C4-2B (cell line): ENCODE measurements around the gene CCDC112.
"Not testable (repeated sequence)": the region's sequence is repeated elsewhere in the genome, so short reads cannot be mapped to it uniquely, and the experiment has no call there.

Source experiments
- H3K27ac ChIP-seq: fragments of 450-650 bp; 2 replicates; pipeline ENCODE4 v1.5.1; 2017
- ZFX ChIP-seq: fragments of 450-650 bp; IDR thresholded peaks from 2 replicates; pipeline ENCODE4 v1.6.1; 2017
- TF ChIP-seq, protein P1 (sequence below): fragments of 450-650 bp; conservative IDR thresholded peaks from 2 replicates; pipeline ENCODE4 v1.5.1; 2017; ENCODE audit warnings: mild to moderate bottlenecking

Gene CCDC112

DNA sequence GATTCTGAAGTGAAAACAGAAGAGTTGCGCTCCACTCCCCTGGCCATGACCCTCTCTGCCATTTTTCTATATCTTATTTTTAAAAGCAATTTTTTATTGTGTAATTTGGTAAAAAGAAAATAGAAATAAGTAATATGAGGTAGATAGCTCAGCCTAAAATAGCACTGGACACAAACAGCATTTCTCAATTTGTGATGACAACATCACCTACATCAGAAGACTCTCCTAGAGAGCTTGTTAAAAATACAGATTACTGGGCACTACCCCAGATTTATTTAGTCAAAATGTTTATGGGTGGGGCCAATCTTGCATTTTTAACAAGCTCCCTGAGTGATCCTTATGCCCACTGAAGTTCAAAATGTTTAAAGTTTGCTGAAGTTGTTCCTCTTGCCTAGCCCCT lies 40.5 kb upstream of the CCDC112 start:
- H3K27ac ChIP-seq = no peak overlapping the region
- no peak for TF ChIP-seq ZFX
- TF ChIP-seq, protein P1, sequence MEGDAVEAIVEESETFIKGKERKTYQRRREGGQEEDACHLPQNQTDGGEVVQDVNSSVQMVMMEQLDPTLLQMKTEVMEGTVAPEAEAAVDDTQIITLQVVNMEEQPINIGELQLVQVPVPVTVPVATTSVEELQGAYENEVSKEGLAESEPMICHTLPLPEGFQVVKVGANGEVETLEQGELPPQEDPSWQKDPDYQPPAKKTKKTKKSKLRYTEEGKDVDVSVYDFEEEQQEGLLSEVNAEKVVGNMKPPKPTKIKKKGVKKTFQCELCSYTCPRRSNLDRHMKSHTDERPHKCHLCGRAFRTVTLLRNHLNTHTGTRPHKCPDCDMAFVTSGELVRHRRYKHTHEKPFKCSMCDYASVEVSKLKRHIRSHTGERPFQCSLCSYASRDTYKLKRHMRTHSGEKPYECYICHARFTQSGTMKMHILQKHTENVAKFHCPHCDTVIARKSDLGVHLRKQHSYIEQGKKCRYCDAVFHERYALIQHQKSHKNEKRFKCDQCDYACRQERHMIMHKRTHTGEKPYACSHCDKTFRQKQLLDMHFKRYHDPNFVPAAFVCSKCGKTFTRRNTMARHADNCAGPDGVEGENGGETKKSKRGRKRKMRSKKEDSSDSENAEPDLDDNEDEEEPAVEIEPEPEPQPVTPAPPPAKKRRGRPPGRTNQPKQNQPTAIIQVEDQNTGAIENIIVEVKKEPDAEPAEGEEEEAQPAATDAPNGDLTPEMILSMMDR = no peak

DNA sequence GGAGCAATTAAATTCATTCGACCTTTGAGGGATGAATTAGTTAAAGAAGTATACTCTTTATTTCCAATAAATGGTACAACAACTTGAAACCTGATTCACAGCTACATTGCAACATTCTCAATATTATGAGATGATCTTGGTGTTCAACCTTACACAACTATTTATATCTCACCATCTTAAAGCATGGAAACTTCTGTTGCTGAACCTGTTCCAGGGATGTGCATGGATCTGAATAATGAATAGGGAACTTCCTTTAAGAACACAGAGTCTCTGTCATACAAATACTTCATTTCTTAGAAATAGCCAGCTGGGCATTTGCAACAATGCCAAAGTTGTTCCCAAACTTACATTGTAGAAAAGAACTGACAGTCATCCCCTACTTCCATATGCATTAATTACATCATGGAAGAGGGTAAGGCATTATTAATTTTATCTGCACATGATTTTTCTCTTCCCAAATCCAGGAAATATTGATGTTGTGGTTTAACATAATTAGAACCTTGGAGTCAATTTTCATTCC lies 39.8 kb upstream of the CCDC112 start:
- no peak for TF ChIP-seq ZFX
- TF ChIP-seq, protein P1 = no peak

DNA sequence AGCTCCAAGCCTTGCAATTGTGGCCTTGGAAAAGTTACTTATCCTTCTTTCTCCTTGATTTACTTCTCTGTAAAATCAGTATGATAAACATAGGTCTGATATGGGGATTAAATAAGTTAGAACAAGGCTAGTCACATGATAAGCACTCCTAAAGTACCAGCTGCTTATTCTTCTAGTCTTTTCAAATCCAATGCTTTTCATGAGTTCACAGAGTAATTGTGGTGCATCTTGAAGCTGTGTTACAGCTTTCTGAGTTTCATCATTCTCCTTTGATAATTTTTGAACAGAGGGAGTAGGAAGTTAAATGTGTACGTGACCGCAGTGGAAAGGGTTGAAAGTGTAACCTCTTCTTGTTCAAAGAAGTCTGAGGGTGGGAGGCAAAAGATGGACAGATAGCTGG lies 38.8 kb upstream of the CCDC112 start:
- no peak for TF ChIP-seq ZFX
- TF ChIP-seq, protein P1 = no peak
- H3K27ac ChIP-seq = no peak overlapping the region

More for the DNA sequence above, 39.8 kb upstream of the CCDC112 start:
- H3K27ac ChIP-seq = no peak overlapping the region

DNA sequence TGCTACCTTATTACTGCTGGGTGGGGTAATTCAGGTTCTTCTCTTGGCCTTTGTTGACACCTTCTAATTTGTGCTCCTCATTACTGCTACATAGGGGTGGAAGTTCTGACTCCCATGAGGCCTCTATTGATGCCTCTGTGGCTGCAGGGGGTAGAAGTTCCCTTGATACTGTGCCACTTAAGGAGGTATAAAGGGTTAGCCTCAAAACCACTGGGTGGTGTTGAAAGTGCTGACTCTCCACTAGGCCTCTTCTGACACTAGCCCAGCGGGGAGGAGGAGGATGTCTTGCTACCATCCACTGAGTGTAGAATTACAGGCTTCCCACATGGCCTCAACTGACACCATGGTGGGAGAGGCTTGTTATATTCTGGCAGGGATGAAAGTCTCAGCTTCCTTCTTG lies 36.7 kb upstream of the CCDC112 start:
- TF ChIP-seq ZFX = no peak
- TF ChIP-seq, protein P1 = no peak
- no peak overlapping the region for H3K27ac ChIP-seq

DNA sequence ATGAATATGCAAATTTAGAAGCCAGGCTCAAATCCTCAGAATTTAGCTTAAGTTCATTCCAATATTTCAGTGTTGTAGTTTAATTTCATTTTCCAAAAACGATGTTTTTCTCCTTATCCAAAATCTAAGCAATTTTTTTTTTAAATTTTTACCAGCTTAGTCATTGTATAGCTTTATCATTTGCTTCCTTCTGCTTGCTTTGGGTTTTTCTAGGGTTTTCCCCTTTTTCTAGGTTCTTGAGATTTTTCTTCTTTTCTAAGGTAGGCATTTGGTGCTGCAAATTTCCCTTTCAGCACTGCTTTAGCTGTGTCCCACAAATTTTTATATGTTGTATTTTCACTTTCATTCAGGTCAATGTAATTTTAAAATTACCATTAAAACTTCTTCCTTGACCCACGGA lies 34.4 kb upstream of the CCDC112 start:
- TF ChIP-seq, protein P1 = no peak
- no peak for TF ChIP-seq ZFX
- H3K27ac ChIP-seq = no peak overlapping the region

DNA sequence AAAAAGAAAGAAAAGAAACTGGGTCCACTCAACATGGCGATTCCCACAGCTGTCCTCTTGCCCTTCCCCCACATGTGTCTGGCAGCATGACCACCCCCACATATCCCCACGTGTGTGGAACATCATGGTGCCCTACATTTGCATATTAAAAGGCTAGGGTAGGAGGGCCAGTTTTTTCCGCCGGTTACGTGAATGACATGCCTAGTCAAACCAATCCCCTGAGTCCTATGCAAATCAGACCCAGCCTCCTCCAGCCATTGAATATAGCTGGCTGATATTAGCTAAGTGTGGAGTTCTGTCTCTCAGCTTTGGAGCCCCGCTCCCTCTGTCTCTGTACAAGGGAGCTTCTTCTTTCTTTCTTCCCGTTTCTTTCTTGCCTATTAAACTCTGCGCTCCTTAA lies 33.0 kb upstream of the CCDC112 start:
- TF ChIP-seq, protein P1 = no peak
- no peak for TF ChIP-seq ZFX

DNA sequence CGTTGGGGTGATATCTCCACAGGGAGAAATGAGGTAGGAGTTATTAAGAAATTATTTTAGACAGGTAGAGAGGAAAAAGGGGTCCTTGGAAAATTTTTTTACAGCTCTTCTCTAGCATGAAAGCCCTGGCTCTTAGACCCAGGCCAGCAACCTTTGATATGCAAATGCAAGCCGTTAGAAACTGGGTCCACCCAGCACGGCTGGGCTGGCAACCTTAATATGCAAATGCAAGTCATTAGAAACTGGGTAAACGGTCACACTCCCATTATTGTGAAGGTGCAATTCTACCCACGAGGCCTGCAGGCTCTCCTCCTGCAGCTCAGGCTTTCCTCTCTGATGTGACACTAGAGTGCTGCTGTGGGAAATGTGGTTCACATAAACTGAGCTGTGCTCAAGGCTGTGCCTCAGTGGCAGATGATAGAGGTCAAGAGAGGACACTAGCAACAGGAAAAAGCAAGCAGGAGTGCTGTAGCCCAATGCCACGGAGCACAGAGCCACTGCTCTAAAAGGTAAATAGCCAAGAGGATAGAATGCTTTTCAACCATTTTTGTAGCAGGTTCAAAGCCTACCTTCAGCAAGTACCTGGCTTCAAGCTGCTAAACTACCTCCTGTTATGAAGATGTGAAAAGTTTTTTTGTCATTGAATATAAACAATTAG lies 32.3 kb upstream of the CCDC112 start:
- H3K27ac ChIP-seq = not testable (repeated sequence)

More for the DNA sequence above, 33.0 kb upstream of the CCDC112 start:
- no peak overlapping the region for H3K27ac ChIP-seq

DNA sequence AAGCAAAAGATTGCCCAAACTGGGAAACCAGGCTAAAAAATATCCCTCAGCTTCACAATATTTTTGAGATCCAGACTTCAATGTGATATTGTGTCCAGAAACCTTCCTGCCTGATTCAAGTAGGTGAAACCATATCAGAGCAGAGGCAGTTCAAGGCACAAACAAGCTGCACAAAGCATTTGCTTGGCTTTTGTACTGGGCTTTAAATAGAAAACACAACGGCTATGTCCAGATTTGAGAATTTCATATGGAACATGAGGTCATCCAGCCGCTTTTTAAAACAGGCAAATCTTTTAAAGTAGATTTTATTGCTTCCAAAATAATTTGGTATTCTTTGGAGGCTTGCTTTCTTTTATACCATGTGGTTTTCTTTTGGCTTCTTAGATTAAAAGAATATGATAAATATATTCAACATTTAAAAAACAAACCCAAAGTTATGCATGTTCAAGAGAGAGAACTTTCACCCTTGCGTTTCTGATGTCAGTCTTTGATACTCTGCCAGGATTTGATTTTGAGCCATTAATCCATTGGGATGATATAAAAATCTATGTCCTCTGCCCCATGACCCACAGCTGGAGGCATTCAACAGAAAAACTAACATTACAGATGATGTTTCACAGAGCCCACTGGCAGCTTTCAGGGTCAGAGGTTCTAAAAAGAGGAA lies 29.0 kb upstream of the CCDC112 start:
- TF ChIP-seq, protein P1 = no peak
- no peak for TF ChIP-seq ZFX

More for the DNA sequence above, 29.0 kb upstream of the CCDC112 start:
- H3K27ac ChIP-seq = no peak overlapping the region
